Keratinocyte (primary cell): Measurements from ENCODE around the gene CCDC149. TPM values are rescaled to one million over a fixed set of nuclear protein-coding genes. Genes with fewer than 3 reads are reported as not detected.

Experiments used
- DNase-seq: peaks from one replicate; pipeline ENCODE4 v3.0.0-alpha.2; 2011; ENCODE audit warnings: low read depth, missing footprints, low spot score
- FAIRE-seq: peaks from 2 replicates; lab custom pipeline; 2011; peaks lifted over from hg19 to GRCh38; lab: Jason Lieb, UNC
- H2AFZ ChIP-seq: 2 replicates; pipeline ENCODE4 v1.6.0; 2012; ENCODE audit warnings: low read length, control low read depth, inconsistent platforms; ENCODE audit not compliant: control insufficient read depth
- H3K27ac ChIP-seq: 2 replicates; pipeline ENCODE4 v1.5.1; 2011; ENCODE audit warnings: low read length; ENCODE audit not compliant: control insufficient read depth, insufficient read depth
- H3K27me3 ChIP-seq: 3 replicates; pipeline ENCODE4 v1.6.0; 2011; ENCODE audit warnings: low read length; ENCODE audit not compliant: control insufficient read depth, insufficient read depth; ENCODE audit errors: extremely low read depth
- H3K36me3 ChIP-seq, 2 experiments: 2 replicates in 1 of 2; 3 replicates in 1 of 2; pipeline ENCODE4 v1.5.1; 2011; ENCODE audit warnings: low read length in 2 of 2, mild to moderate bottlenecking in 1 of 2; ENCODE audit not compliant: control insufficient read depth in 2 of 2, insufficient read depth in 2 of 2; ENCODE audit errors: extremely low read depth in 1 of 2
- H3K4me1 ChIP-seq: 3 replicates; pipeline ENCODE4 v1.5.1; 2011; ENCODE audit warnings: low read length; ENCODE audit not compliant: control insufficient read depth, insufficient read depth; ENCODE audit errors: extremely low read depth
- H3K4me2 ChIP-seq: 3 replicates; pipeline ENCODE4 v1.6.0; 2011; ENCODE audit warnings: low read depth, low read length; ENCODE audit not compliant: control insufficient read depth, insufficient read depth; ENCODE audit errors: extremely low read depth
- H3K4me3 ChIP-seq, 3 experiments: fragments of 200-600 bp in 1 of 3; sonication (generic) in 1 of 3; 2 replicates in 2 of 3; 3 replicates in 1 of 3; pipeline ENCODE4 v1.5.1; 2011 to 2016; ENCODE audit warnings: low read length in 3 of 3, mild to moderate bottlenecking in 3 of 3, control low read depth in 2 of 3, inconsistent platforms in 1 of 3, low read depth in 1 of 3, mixed read lengths in 1 of 3, mixed run types in 1 of 3, moderate library complexity in 1 of 3; ENCODE audit not compliant: control insufficient read depth in 2 of 3, insufficient read depth in 2 of 3; ENCODE audit errors: extremely low read depth in 1 of 3
- H3K79me2 ChIP-seq: 2 replicates; pipeline ENCODE4 v1.6.0; 2012; ENCODE audit warnings: low read length; ENCODE audit not compliant: control insufficient read depth, insufficient read depth
- H3K9ac ChIP-seq: 3 replicates; pipeline ENCODE4 v1.6.0; 2011; ENCODE audit warnings: low read length; ENCODE audit not compliant: control insufficient read depth, insufficient read depth; ENCODE audit errors: extremely low read depth
- H3K9me1 ChIP-seq: 3 replicates; pipeline ENCODE4 v1.6.0; 2011; ENCODE audit warnings: low read length; ENCODE audit not compliant: control insufficient read depth, insufficient read depth; ENCODE audit errors: extremely low read depth
- H3K9me3 ChIP-seq: 2 replicates; pipeline ENCODE4 v1.5.1; 2012; ENCODE audit warnings: low read depth, low read length; ENCODE audit not compliant: control insufficient read depth
- H4K20me1 ChIP-seq: 3 replicates; pipeline ENCODE4 v1.6.0; 2011; ENCODE audit warnings: low read length; ENCODE audit not compliant: control insufficient read depth, insufficient read depth; ENCODE audit errors: extremely low read depth
- EZH2 ChIP-seq: IDR thresholded peaks from one replicate; pipeline ENCODE4 v1.6.1; 2012; ENCODE audit warnings: inconsistent platforms, mild to moderate bottlenecking, low read length, moderate library complexity
- dilution Hi-C: fragments of 300-500 bp; cut with MboI; formaldehyde crosslinking; loops from one replicate; pipeline ENCODE4 v1.7.0; 2020; ENCODE audit warnings: low sequenced_read_pairs; ENCODE audit not compliant: extremely low pct_ligation_motif_present
- polyA plus RNA-seq, 5 experiments: library from polyadenylated mRNA; depleted of rRNA in 3 of 5; stranded (reverse) in 3 of 5; stranded (forward) in 1 of 5; unstranded in 1 of 5; fragments of >200 nt; gene quantifications; 1 replicate in 1 of 5; 2 replicates in 3 of 5; 3 replicates in 1 of 5; pipeline versions ENCODE4 v1.2.1 to v1.2.3, GENCODE V29; 2011 to 2012; ENCODE audit warnings: missing spikeins in 2 of 5, low read depth in 1 of 5, low replicate concordance in 1 of 5
- TF ChIP-seq, protein P1 (sequence below), 3 experiments: IDR thresholded peaks in 1 of 3; conservative IDR thresholded peaks in 1 of 3; optimal IDR thresholded peaks in 1 of 3; 2 replicates in 2 of 3; 3 replicates in 1 of 3; pipeline versions ENCODE3 to v1.5.1; 2011; ENCODE audit warnings: low read length in 3 of 3, mild to moderate bottlenecking in 3 of 3, moderate library complexity in 2 of 3, control low read depth in 1 of 3, inconsistent platforms in 1 of 3; ENCODE audit not compliant: insufficient read depth in 2 of 3; ENCODE audit errors: extremely low read depth in 1 of 3

Gene CCDC149
- polyA plus RNA-seq, 1 donor (not counting 4 experiments of a cell fraction or from before 2014, with no cell fraction given), result 2.1 TPM

GRCh38 chr4:24783506-24783905 is 129.3 kb downstream of the CCDC149 start:
- DNase-seq, result no peak
- H3K27me3 ChIP-seq, result no peaks in the 10 kb centered on the region
- no peaks in the 10 kb centered on the region for H3K4me1 ChIP-seq
- TF ChIP-seq, protein P1, sequence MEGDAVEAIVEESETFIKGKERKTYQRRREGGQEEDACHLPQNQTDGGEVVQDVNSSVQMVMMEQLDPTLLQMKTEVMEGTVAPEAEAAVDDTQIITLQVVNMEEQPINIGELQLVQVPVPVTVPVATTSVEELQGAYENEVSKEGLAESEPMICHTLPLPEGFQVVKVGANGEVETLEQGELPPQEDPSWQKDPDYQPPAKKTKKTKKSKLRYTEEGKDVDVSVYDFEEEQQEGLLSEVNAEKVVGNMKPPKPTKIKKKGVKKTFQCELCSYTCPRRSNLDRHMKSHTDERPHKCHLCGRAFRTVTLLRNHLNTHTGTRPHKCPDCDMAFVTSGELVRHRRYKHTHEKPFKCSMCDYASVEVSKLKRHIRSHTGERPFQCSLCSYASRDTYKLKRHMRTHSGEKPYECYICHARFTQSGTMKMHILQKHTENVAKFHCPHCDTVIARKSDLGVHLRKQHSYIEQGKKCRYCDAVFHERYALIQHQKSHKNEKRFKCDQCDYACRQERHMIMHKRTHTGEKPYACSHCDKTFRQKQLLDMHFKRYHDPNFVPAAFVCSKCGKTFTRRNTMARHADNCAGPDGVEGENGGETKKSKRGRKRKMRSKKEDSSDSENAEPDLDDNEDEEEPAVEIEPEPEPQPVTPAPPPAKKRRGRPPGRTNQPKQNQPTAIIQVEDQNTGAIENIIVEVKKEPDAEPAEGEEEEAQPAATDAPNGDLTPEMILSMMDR (optimal IDR thresholded peaks at IDR 0.05 in 1 of 3, IDR thresholded peaks at IDR 0.05 in 1 of 3, conservative IDR thresholded peaks at IDR 0.05 in 1 of 3; ENCODE audit: extremely low read depth in 1 of 3, insufficient read depth in 2 of 3, low read length in 3 of 3), result no peak
- no peak for TF ChIP-seq EZH2
- H3K79me2 ChIP-seq, result no peaks in the 10 kb centered on the region
- no peak for FAIRE-seq
- H3K36me3 ChIP-seq, result no peaks in the 10 kb centered on the region
- H2AFZ ChIP-seq, result no peak overlapping the region
- H3K4me2 ChIP-seq, result no peak overlapping the region
- H3K27ac ChIP-seq, result no peak overlapping the region
- no peaks in the 10 kb centered on the region for H3K9me1 ChIP-seq
- no peak overlapping the region for H3K9ac ChIP-seq
- H3K9me3 ChIP-seq, result no peaks in the 10 kb centered on the region
- H3K4me3 ChIP-seq, result no peak overlapping the region
- dilution Hi-C loops, result no loop called here
- H4K20me1 ChIP-seq, result no peaks in the 10 kb centered on the region

GRCh38 chr4:24781999-24782745 is 130.7 kb downstream of the CCDC149 start:
- Histone ChIP-seq H2AFZ (no peak overlapping the region), H4K20me1 (no peaks in the 10 kb centered on the region), H3K9ac (no peak overlapping the region), H3K27me3 (no peaks in the 10 kb centered on the region), H3K9me1 (no peaks in the 10 kb centered on the region), H3K79me2 (no peaks in the 10 kb centered on the region), H3K4me2 (no peak overlapping the region), H3K4me3 (no peak overlapping the region), H3K4me1 (no peaks in the 10 kb centered on the region), H3K36me3 (no peaks in the 10 kb centered on the region), H3K9me3 (no peaks in the 10 kb centered on the region), H3K27ac (no peak overlapping the region)
- DNase-seq (no peak), FAIRE-seq (no peak)
- dilution Hi-C loops, result no loop called here
- TF ChIP-seq, protein P1 (optimal IDR thresholded peaks at IDR 0.05 in 1 of 3, IDR thresholded peaks at IDR 0.05 in 1 of 3, conservative IDR thresholded peaks at IDR 0.05 in 1 of 3; ENCODE audit: extremely low read depth in 1 of 3, insufficient read depth in 2 of 3, low read length in 3 of 3), result no peak
- no peak for TF ChIP-seq EZH2
